ENCODE results near the gene ARHGAP28.
"Not testable (repeated sequence)": the region's sequence is repeated elsewhere in the genome, so short reads cannot be mapped to it uniquely, and the experiment has no call there.

ARHGAP28 gene

GRCh38 chr18:6814882-6815425 lies 85.4 kb downstream of the ARHGAP28 start:
- ChIA-PET POLR2A (no interaction called here), CTCF (interaction anchor here (1.2 kb wide), 1 partner anchor 13 kb away, joined by 3 read pairs; no protein-coding TSS in a partner anchor)
- no peak for DNase-seq (ENCODE audit: extremely low spot score)
- no peak for TF ChIP-seq CTCF (IDR thresholded peaks at IDR 0.05; ENCODE audit: control extremely low read depth, extremely low read depth, low read depth, missing control alignments)

- TF ChIP-seq CTCF (IDR thresholded peaks at IDR 0.05; ENCODE audit: control extremely low read depth, extremely low read depth, low read depth, missing control alignments), result no peak
- no peak for DNase-seq (ENCODE audit: extremely low spot score)
- CTCF ChIA-PET, result no interaction called here
- POLR2A ChIA-PET, result no interaction called here
Measured at GRCh38 chr18:6816154-6816553, 86.6 kb downstream of the ARHGAP28 start.

- POLR2A ChIA-PET, result no interaction called here
Measured at GRCh38 chr18:6819332-6819731, 89.8 kb downstream of the ARHGAP28 start.

GRCh38 chr18:6820314-6820713 lies 90.8 kb downstream of the ARHGAP28 start:
- ChIA-PET CTCF (interaction anchor here (1.0 to 1.7 kb wide), 2 partner anchors 12 to 36 kb away, joined by 3 to 4 read pairs; no protein-coding TSS in a partner anchor), POLR2A (no interaction called here)
- TF ChIP-seq CTCF (IDR thresholded peaks at IDR 0.05; ENCODE audit: control extremely low read depth, extremely low read depth, low read depth, missing control alignments), result no peak
- DNase-seq (ENCODE audit: extremely low spot score), result no peak

More at GRCh38 chr18:6819332-6819731, 89.8 kb downstream of the ARHGAP28 start:
- no peak for DNase-seq (ENCODE audit: extremely low spot score)
- CTCF ChIA-PET, result no interaction called here
- TF ChIP-seq CTCF (IDR thresholded peaks at IDR 0.05; ENCODE audit: control extremely low read depth, extremely low read depth, low read depth, missing control alignments), result no peak

- ChIA-PET POLR2A (no interaction called here), CTCF (interaction anchor here (0.7 to 1.7 kb wide), 3 partner anchors 9 to 13 kb away, joined by 3 to 4 read pairs (median 3); no protein-coding TSS in a partner anchor)
- TF ChIP-seq CTCF (IDR thresholded peaks at IDR 0.05; ENCODE audit: control extremely low read depth, extremely low read depth, low read depth, missing control alignments), result no peak
- DNase-seq (ENCODE audit: extremely low spot score), result no peak
Measured at GRCh38 chr18:6821356-6821755, 91.8 kb downstream of the ARHGAP28 start.

- POLR2A ChIA-PET; DNase-seq (ENCODE audit: extremely low spot score); CTCF ChIA-PET: not testable (repeated sequence)
Measured at GRCh38 chr18:6827161-6827560, 97.6 kb downstream of the ARHGAP28 start.

GRCh38 chr18:6827566-6827965 lies 98.0 kb downstream of the ARHGAP28 start:
- CTCF ChIA-PET; POLR2A ChIA-PET; DNase-seq (ENCODE audit: extremely low spot score): not testable (repeated sequence)

GRCh38 chr18:6830916-6831315 lies 101.4 kb downstream of the ARHGAP28 start:
- POLR2A ChIA-PET, result no interaction called here

More at GRCh38 chr18:6830916-6831315, 101.4 kb downstream of the ARHGAP28 start:
- TF ChIP-seq CTCF (IDR thresholded peaks at IDR 0.05; ENCODE audit: control extremely low read depth, extremely low read depth, low read depth, missing control alignments), result no peak
- CTCF ChIA-PET, result no interaction called here
- DNase-seq (ENCODE audit: extremely low spot score), result no peak

Data from GM10248 (cell line).